ELF-1 (cell line): Measurements from ENCODE around the gene METTL22.

Source experiments
- DNase-seq: peaks from one replicate; pipeline ENCODE4 v3.0.0-alpha.2; 2016; ENCODE audit warnings: low read depth, low spot score

METTL22 gene

DNA sequence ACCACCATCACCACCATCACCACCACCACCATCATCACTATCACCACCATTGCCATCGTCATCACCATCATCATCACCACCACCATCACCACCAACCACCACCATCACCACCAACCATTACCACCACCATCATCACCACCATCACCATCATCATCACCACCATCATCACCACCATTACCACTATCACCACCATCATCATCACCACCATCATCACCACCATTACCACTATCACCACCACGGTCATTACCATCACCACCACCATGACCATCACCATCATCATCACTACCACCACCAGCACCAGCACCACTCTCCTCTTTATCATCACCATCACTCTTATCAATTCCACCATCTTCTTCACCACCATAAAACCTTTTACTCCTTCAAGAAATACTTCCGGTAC lies 30.0 kb upstream of the METTL22 start:
- DNase-seq: no peak

DNA sequence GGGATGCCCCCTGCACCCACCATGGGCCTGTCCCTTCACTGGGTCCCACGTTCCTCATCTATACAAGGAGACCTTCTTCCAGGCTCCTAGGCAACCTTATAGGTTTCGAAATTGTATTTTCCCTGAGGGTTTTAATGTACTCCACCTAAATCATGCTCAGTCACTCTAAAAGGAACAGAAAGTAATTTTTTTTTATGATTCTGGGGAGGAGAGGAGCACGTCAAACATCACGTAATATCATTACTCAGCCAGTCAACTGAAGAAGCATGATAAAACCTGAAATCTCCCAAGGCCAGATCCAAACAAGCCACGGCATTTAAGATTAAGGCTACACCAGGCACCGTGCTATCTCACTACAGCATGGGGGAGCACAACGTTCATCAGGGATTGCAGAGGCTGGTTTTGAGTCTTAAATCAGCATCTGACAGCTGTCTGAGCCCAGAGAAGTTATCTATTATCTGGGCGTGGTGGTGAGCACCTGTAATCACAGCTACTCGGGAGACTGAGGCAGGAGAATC lies 27.3 kb upstream of the METTL22 start:
- DNase-seq: no peak

DNA sequence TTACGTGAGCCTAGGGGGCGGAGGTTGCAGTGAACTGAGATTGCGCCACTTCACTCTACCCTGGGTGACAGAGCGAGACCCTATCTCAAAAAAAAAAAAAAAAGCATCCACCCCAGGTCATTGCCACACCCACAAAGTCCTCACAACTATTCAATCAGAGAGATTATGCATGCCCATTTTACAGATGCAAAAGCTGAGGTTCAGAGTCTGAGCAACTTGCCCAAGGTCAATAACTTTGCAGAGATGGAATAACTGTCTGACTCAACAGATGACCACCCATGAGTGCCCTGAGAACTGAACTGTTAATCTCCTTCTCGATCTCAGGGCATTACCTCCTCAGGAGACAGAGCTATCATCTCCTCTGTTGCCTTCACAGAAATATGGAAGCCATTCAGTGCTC lies 25.7 kb upstream of the METTL22 start:
- DNase-seq: no peak

DNA sequence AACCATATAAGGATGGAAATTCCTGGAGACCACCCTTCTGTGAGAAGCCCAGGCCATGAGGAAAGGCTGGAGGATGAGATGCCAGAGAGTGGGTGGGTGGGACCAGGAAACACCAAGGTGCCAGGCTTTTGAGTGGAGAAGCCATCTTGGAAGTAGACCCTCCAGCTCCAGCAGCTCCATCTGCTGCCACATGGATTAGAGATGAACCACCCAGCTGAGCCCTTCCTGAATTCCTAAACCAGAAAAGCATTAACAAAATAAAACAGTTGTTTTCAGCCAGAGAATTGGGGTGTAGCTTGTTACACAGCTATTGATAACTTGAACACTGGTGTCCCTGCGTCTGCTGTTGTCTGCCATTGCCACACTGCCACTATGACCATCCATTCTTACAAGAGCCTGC lies 24.9 kb upstream of the METTL22 start:
- no peak for DNase-seq

DNA sequence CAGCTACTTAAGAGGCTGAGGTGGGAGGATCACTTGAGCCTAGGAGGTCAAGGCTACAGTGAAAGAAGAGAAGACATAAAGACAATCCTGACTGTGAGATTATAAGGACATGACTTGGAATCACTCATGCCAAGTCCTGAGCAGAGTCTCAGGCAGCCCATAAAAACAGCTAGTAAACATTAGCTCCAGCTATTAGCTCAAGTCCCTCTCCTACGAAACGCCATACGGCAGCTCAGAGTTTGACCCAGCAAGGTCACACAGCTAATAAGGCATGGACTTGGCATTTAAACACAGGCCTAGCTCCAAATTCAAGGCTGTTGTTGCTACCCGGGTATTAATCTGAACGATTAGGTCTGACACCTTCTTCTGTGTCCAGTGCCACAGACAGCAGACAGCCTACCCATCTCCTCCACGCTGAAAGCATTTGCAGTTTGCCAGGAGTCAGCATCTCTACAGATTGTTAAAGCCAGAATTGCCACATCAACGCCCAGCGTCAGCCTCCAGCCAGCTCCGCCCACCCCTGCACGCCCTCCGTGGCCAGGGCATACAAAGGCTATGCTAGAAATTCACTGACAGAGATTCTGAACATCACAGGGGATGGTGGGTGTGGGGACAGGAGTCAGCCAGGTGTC lies 21.2 kb upstream of the METTL22 start:
- DNase-seq: no peak

DNA sequence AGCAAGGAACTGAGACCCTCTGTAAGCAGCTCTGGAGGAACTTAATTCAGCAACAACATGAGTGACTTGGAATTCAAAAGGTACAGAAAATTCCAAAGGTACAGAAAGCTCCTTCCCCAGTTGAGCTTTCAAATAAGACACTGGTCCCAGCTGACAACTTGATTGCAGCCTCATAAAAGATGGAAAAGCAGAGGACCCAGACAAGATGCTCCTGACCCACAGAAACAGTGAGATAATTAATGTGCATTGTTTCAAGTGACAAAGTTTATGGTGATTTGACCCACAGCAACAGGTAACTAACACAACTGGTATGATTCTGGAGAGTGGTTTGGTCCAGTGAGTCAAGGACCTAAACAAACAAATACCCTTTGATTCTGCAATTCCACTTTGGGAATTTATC lies 15.9 kb upstream of the METTL22 start:
- DNase-seq: no peak

DNA sequence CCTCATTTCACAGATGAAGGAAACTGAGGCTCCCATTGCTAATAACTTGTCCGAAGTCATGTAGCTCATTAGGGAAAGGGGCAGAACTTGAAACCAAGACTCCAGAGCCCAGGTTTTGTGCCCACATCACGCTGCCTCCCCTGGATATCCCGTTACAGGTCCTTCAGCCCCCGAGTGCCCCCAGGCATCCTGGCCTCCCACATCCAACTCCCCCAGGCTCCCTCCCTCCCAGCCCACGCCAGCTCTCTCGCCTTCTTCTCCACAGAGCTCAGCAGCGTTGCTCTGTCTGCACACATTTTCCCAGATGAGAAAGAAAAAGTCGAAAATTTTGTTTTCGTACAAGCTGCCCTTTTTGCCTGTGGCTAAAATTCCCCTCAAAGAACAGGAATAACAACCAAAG lies 14.3 kb upstream of the METTL22 start:
- DNase-seq: no peak

DNA sequence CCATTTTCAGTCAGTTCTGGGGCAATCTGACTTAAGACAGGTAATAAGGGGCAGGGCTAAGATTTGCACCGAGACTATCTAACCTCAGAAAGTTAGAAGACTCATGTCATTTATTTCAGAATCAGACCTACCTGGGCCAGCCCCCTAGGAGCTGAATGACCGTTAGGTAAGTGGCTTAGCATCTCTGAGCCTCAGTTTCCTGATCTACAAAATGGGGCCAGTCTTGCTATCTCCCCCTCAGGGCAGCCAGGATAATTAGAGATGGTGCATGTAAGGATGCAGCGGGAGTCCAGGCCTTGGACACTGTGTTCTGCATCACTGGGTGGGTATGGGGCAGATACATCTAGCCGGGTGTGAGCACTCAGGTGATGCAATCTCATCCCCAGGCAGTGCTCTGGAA lies 10.4 kb upstream of the METTL22 start:
- DNase-seq: no peak

DNA sequence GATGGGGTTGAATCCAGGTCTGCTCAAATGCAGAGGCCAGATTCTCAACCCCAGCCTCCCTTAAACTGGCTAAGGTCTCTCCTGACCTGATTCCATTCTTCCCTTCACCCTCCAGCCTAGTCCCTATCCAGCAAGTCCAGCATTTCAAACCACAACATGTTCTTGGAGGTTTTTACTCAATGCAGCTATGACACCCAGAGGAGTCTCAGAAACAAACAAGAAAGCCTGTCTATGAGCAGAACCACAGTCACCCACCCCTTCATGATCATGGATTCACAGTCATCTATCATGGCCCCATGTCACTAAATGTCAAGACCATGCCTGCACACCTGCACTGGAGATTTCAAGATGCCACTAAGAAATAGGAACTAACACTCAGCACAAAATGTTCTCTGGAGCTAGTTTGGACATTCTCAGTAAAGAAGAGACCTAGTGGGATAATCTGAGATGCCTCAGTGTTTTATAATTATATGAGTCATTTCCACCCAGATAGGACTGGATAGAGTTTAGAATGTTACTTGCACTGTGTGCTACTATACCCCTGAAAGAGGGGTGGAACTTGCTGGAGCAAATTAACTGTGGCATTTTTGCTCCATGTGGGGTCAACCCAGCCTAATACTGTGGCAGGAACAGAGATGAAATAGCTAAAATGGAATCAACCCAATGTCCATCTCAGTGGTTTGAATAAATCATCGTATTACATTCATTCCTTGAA lies 9.5 kb upstream of the METTL22 start:
- DNase-seq: no peak

DNA sequence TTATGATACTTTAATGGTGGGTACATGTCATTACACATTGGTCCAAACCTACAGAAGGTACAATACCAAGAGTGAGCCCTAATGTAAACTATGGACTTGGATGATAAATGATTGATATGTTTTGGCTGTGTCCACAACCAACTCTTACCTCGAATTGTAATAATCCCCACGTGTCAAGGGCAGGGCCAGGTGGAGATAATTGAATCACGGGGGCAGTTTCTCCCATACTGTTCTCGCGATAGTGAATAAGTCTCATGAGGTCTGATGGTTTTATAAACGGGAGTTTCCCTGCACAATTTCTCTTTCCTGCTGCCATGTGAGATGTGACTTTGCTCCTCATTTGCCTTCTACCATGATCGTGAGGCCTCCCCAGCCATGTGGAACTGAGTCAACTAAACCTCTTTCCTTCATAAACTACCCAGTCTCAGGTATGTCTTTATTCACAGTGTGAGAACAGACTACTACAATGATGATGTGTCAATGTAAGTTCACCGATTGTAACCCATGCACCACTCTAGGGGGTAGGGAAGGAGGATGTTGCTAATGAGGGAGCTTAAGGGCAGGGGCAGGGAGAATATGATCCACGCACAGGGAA lies 7.0 kb upstream of the METTL22 start:
- DNase-seq: no peak

DNA sequence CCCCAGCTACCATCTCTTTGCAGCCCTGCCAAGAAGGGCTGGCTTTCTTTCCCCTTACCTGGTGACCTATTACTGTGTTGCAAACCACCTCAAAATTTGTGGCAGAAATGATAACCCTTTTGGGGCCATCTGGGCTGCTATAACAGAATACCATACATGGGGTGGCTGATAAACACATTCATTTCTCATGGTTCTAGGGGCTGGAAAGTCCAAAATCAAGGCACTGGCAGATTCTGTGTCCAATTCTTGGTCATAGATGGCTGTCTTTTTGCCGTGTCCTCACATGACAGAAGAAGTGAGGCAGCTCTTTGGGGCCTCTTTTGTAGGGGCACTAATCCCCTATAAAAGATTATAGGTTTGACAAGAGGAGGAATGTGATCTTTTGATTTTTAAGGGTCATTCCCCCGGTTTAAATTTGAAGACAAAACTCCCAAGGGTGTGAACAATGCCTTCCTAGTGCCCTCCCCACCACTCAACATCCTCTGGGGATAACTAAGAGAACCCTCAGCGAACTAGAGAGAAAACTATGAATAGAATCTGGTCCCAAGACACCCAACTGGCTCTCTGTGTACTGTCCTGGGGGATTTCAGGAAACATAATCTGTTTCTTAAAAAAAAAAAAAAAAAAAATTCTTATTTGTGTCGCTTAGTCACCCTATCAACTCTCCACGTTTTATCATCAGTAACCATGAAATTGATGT lies 1.7 kb upstream of the METTL22 start:
- no peak for DNase-seq

DNA sequence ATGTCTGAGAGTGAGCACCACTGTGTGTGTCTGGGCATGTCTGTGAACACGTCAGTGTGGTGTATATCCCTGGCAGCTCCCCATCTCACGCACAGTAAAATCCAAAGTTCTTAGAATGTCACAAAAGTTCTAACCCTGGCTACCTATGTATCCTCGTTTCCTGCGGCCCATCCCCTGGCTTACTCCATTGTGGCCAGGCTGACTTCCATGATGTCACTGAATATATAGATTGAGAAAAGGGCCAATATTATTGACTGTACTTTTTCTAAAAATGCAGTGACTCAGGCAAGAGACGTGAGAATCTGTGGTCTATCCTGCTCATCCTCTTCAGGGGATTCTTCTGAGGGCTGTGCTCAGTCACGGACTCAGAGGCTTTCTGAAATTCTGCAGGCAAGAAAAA lies 963 bp upstream of the METTL22 start:
- no peak for DNase-seq

DNA sequence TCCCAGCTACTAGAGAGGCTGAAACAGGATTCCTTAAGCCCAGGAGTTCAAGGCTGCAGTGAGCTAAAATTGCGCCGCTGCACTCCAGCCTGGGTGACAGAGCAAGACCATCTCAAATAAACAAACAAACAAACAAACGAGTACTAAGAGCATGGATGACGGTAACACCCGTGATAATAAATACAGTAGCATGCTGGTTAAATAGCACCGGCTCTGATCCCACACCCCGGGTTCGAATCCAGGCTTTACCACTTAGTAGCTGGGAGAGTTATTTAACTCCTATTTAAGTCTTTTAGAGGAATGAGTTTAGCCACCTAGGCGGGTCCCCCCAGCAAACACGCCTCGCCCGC lies 301 bp upstream of the METTL22 start:
- DNase-seq: no peak

DNA sequence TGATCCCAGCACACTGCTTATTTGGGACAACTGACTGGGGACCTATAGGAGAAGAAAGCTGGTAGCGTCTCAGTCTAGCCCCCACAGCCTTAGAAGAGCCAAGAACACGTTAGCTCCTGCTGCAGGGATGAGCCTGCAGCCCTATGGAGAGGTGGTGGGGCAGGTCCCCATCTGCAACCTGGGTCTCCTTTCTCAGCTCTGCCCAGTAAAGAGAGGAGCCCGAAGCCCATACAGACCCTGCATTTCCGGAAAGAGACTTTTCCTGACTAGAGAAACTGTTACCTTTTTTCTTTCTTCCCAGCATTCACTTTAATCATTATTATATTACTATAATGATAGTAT lies 788 bp downstream of the METTL22 start:
- DNase-seq: no peak

DNA sequence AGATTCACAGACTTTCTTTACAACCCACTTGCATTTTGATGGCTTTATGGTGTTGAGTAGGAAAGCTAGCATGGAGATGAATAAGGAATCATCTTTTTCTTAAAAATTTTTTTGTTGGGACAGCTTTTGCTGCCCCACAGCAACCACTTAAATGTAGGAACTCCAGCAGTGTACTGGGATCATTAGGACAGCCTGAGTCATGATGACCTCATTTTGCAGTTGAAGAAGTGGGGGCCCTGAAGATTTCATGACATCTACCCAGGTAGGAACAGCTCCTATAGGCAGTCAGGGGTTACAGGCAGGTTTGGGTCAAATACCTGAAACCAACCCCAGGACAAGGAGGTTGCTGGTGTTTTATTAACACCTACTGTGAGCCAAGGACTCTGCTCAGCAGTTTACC lies 2.1 kb downstream of the METTL22 start:
- no peak for DNase-seq

DNA sequence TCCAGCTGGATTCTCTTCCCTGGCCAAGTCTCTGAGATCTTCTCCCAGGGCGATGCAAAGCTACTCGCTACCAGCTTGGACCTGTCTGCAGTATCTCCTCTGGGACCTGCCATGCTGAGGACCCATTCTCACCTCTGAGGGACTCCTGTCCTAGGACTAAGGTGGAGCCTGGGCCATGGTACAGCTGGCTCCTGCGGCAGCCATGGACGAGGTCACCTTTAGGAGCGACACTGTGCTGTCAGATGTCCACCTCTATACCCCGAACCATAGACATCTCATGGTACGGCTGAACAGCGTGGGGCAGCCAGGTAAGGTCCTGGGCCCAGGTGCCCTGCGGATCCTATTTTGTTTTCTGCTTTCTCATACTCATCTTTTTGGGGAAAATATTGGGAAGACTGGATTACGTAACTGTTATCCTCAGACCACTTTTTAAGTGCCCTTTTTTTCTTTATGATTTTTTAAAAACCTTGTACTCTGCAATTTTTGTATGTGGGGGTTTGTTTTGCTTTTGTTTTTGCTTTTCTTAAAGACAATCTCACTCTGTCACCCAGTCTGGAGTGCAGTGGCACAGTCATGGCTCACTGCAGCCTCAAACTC lies 4.1 kb downstream of the METTL22 start:
- DNase-seq: no peak

DNA sequence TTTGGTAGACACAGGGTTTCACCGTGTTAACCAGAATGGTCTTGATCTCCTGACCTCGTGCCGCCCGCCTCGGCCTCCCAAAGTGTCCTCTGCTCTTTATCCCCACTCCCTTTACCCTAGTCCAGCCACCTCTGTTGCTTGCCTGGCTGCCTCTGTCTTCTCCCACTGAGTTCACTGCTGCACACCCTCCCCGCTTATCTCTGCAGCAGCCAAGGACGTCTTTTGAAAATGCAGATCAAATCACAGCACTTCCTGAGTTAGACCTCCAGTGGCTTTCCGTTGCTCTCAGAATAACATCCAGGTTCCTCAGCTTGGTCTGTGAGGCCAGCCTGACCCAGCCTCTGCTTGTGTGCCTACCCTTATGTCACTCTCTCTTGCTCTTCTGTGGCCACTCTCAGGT lies 5.4 kb downstream of the METTL22 start:
- no peak for DNase-seq

DNA sequence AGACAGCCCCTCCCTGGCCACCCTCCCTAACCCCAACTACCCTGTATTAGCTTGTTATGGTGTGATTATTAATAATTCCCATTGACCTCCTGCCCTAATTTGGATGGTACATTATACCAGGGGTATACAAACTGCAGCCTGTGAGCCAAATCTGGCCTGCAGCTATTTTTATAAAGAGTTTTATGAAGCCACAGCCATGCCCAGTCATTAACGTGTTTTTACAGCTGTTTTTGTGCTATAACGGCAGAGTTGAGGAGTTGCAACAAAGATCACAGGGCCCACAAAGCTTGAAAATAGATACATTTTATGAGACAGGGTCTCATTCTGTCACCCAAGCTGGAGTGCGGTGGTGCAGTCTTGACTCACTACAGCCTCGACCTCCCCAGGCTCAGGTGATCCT lies 6.0 kb downstream of the METTL22 start:
- DNase-seq: no peak

DNA sequence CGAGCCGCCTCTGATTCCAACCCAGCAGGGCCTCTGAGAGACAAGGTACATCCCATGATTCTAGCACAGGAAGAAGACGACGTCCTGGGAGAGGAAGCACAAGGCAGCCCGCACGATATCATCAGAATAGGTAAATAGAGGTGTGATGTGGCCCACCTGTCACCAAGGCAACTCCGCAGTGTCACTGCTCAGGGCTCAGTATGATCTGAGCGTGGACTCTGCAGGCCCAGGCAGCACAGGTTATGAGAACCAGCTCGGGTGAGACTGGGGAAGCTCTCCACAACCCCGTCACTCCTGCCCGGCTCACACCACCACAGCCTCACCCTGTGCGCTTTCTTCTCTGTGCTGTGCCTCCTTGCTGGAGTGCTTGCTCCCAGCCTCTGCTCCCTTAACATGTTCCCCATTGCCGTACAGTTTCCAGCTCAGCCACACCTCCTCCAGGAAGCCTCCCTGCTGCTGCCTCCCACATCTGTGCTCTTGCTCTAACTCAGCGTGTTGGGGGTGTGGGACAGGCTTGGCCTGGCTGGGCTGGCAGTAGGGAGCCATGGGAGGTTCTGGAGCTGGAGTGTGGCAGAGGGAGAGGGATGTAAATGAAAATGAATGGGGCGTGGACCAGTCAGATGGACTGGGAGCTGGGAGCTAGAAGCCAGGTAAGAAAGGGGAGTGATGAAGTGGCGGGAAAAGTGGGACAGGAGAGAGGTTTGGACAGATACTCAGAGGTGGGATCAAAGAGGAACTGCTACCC lies 7.7 kb downstream of the METTL22 start:
- DNase-seq: no peak

DNA sequence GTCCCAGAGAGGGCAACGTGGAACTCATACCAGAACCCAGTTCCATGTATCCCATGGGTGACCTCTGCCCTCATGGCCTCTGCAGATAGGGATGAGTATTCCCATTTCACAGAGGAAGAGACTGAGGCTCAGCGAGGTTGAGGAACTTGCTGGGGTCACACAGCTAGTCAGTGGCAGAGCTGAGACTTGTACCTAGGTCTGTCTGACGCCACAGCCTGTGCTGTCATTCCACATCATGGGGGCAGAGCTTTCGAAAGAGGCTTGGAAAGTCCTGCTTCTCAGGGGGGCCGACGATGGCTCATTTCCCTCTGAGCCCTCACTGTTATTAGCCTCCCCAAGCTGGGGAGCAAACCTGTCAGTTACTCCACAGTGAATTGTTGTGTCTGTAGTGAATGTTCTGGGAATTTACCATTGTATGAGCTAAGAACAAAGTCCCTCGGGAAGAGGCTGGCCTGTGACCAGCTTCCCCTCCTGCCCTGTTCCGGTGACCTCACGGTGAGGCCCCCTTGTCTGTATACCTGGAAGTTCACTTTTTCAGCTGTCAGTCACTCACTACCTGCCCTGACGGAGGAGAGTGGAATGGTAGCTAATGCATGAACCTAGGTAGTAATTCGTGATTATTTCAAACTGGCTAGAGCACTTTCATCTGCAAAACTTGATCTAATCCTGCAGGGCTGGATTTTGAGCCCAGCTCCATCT lies 8.9 kb downstream of the METTL22 start:
- DNase-seq: no peak

DNA sequence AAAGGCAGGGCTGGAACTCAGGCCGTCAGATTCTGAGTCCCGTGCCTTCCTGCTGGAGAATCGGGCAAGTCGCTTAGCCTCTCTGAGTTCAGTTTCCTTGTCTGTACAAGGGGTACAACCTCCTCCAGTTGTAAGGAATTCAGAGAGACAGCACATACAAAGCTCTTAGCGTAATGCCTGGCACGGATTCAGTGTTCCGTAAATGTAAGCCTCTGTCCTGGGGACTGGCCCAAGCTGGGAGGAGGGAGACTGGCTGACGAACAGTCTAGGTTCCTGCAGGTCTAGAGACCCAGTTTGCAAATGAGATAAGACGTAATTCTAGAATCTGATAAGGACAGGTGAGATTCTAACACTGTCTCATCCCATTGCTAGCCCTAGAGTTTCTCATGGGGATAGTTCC lies 9.9 kb downstream of the METTL22 start:
- DNase-seq: no peak
